Measurements from ENCODE around the gene EPX.

DNA sequence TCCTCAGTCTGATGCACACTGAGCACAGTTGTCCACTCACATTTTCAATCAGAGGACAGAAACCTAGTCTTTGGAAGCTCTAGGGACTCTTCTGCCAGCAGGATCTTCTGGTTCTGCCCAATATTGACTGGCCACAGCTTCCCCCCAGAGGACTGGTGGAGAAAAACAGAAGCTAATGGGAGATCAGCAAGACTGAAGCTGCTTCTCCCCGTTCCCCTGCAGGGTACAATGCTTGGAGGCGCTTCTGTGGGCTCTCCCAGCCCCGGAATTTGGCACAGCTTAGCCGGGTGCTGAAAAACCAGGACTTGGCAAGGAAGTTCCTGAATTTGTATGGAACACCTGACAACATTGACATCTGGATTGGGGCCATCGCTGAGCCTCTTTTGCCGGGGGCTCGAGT, 10.3 kb downstream of the EPX start:
- TF ChIP-seq, protein P1, sequence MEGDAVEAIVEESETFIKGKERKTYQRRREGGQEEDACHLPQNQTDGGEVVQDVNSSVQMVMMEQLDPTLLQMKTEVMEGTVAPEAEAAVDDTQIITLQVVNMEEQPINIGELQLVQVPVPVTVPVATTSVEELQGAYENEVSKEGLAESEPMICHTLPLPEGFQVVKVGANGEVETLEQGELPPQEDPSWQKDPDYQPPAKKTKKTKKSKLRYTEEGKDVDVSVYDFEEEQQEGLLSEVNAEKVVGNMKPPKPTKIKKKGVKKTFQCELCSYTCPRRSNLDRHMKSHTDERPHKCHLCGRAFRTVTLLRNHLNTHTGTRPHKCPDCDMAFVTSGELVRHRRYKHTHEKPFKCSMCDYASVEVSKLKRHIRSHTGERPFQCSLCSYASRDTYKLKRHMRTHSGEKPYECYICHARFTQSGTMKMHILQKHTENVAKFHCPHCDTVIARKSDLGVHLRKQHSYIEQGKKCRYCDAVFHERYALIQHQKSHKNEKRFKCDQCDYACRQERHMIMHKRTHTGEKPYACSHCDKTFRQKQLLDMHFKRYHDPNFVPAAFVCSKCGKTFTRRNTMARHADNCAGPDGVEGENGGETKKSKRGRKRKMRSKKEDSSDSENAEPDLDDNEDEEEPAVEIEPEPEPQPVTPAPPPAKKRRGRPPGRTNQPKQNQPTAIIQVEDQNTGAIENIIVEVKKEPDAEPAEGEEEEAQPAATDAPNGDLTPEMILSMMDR (IDR thresholded peaks at IDR 0.05), result no peak
- no peak for TF ChIP-seq POLR2A (IDR thresholded peaks at IDR 0.05)

All from right lobe of liver (tissue), 4 donors.